Ovary (tissue), 9 donors: ENCODE results near the gene OR10D3. TPM values are rescaled to one million over a fixed set of nuclear protein-coding genes. Genes with fewer than 3 reads are reported as not detected.
"Not testable (repeated sequence)": the region's sequence is repeated elsewhere in the genome, so short reads cannot be mapped to it uniquely, and the experiment has no call there.

Experiments used
- DNase-seq, 5 donors: peaks; one replicate each; pipeline ENCODE4 v3.0.0-alpha.2; 2019 to 2020
- H3K27ac ChIP-seq, 2 donors: fragments of 200-600 bp; one replicate each; pipeline versions ENCODE4 v1.5.1 to v1.8.0; 2019 to 2022
- H3K27me3 ChIP-seq: fragments of 200-600 bp; one replicate; pipeline ENCODE4 v1.8.0; 2022
- H3K36me3 ChIP-seq: fragments of 200-600 bp; sonication (generic); one replicate; pipeline ENCODE4 v1.5.1; 2019
- H3K4me1 ChIP-seq: one replicate; pipeline ENCODE4 v1.8.1; 2013; ENCODE audit warnings: mild to moderate bottlenecking, moderate library complexity; ENCODE audit not compliant: insufficient read depth
- H3K4me3 ChIP-seq: fragments of 200-600 bp; sonication (generic); one replicate; pipeline ENCODE4 v1.5.1; 2017
- H3K9me3 ChIP-seq, 2 donors: fragments of 200-600 bp in 1 of 2; sonication (generic) in 1 of 2; one replicate each; pipeline versions ENCODE4 v1.5.1 to v1.8.1; 2013 to 2019; ENCODE audit warnings: mild to moderate bottlenecking in 1 of 2, moderate library complexity in 1 of 2
- EP300 ChIP-seq: sonication (generic); formaldehyde crosslinking; IDR thresholded peaks from one replicate; pipeline ENCODE4 v1.6.1; 2017; ENCODE audit warnings: antibody characterized with exemption
- POLR2A ChIP-seq: fragments of 450-650 bp; IDR thresholded peaks from one replicate; pipeline ENCODE4 v1.6.1; 2017; ENCODE audit warnings: antibody characterized with exemption, mild to moderate bottlenecking, moderate library complexity
- WGBS, 3 donors: extraction: QIAGEN DNeasy Blood & Tissue Kit in 1 of 3; methylation state at CpG; one replicate each; pipeline versions ENCODE4 v1.1.5 to v1.1.7; 2013 to 2017; 5-methylcytosine and 5-hydroxymethylcytosine counted together
- intact Hi-C, 4 donors: fragments of 100-400 bp; cut with DNase I; formaldehyde crosslinking; loops; one replicate each; pipeline versions ENCODE4 v1.11.0 to v1.15.1; 2022 to 2023
- polyA plus RNA-seq, 2 donors: library from polyadenylated mRNA; stranded (reverse); fragments of 200-250 nt in 1 of 2; fragments of 350-450 nt in 1 of 2; fragmentation: Illumina TruSeq in 1 of 2; extraction: RNeasy Lipid Tissue Mini Kit (QIAGEN cat#74804) in 1 of 2; gene quantifications; one replicate each; pipeline ENCODE4 v1.2.3, GENCODE V29; 2013 to 2014
- total RNA-seq, 7 donors: library from RNA; depleted of rRNA in 2 of 7; stranded (reverse); fragments of >200 nt in 2 of 7; fragmentation: NEBNext Ultra II Directional in 3 of 7; extraction: Animal tissue kit (Norgen Biotek cat#: 25700) in 3 of 7; gene quantifications; one replicate each; pipeline versions ENCODE4 v1.1.0 to v1.2.4, GENCODE V29; 2016 to 2023
- TF ChIP-seq, protein P1 (sequence below), 3 donors: fragments of 450-650 bp in 2 of 3; fragments of 200-600 bp in 1 of 3; IDR thresholded peaks; one replicate each; pipeline versions ENCODE4 v1.5.1 to v1.8.0; 2016 to 2022; ENCODE audit warnings: antibody characterized with exemption in 3 of 3, mild to moderate bottlenecking in 1 of 3
- donor health status: DM: no; HTN: no; CAD: no; lungs with moderate emphysema.
- donor health status: DM: no; HTN: no; CAD: no.
- donor health status: Bipolar disorder and iron deficiency.
- donor health status: DM: yes; HTN: yes; CAD: no.
- donor health status: DM: no; HTN: no; CAD: no.
- donor health status: DM: yes; HTN: yes; CAD: no.

Gene OR10D3
- total and polyA plus RNA-seq, 9 donors, result not detected

DNA sequence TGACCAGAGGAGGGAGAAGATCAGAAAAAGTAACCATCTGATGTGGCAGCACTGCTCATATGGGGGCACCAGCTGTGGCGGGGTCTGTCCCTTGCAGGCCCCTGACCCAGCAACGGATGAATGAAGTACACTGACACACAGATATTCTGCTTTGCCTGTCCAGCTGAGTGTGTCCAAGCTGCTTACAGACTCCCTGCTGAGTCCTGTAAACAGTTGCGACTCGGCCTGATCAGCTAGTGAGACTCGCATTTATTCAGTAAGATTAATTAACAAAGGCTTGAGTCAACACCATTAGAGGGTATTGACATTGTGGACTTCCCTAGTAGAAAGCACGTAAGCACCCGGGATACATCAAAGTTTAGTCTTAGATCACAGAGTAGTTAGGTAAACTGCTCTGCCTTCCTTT is 15.3 kb upstream of the OR10D3 start:
- DNase-seq, result no peak
- no peaks in the 10 kb centered on the region for H3K36me3 ChIP-seq
- no peaks in the 10 kb centered on the region for H3K4me1 ChIP-seq
- intact Hi-C loops, result loop anchor here in 1 of 4 donors (10.0 kb wide), 1 partner anchor 1647 kb away; no protein-coding TSS in a partner anchor
- 39 to 49% (median 47%) methylated on average over 7 of the region's 7 CpGs for WGBS, 3 donors
- no peak overlapping the region for H3K4me3 ChIP-seq
- H3K27me3 ChIP-seq, result no peaks in the 10 kb centered on the region
- TF ChIP-seq EP300 (no peak), POLR2A (no peak)
- TF ChIP-seq, protein P1, sequence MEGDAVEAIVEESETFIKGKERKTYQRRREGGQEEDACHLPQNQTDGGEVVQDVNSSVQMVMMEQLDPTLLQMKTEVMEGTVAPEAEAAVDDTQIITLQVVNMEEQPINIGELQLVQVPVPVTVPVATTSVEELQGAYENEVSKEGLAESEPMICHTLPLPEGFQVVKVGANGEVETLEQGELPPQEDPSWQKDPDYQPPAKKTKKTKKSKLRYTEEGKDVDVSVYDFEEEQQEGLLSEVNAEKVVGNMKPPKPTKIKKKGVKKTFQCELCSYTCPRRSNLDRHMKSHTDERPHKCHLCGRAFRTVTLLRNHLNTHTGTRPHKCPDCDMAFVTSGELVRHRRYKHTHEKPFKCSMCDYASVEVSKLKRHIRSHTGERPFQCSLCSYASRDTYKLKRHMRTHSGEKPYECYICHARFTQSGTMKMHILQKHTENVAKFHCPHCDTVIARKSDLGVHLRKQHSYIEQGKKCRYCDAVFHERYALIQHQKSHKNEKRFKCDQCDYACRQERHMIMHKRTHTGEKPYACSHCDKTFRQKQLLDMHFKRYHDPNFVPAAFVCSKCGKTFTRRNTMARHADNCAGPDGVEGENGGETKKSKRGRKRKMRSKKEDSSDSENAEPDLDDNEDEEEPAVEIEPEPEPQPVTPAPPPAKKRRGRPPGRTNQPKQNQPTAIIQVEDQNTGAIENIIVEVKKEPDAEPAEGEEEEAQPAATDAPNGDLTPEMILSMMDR (IDR thresholded peaks at IDR 0.05), result no peak
- H3K27ac ChIP-seq, result no peak overlapping the region
- H3K9me3 ChIP-seq, result no peaks in the 10 kb centered on the region

GRCh38 chr11:124168796-124169195 is 14.3 kb upstream of the OR10D3 start:
- Histone ChIP-seq H3K36me3 (no peaks in the 10 kb centered on the region), H3K4me1 (no peaks in the 10 kb centered on the region), H3K27ac (no peak overlapping the region), H3K27me3 (no peaks in the 10 kb centered on the region), H3K9me3 (no peaks in the 10 kb centered on the region), H3K4me3 (no peak overlapping the region)
- no peak for TF ChIP-seq EP300
- TF ChIP-seq, protein P1 (IDR thresholded peaks at IDR 0.05), result no peak
- no peak for TF ChIP-seq POLR2A
- DNase-seq, result no peak
- intact Hi-C loops, result loop anchor here in 1 of 4 donors (10.0 kb wide), 1 partner anchor 1646 kb away; no protein-coding TSS in a partner anchor

- H3K4me3 ChIP-seq, H3K27me3 ChIP-seq, DNase-seq, H3K27ac ChIP-seq, H3K4me1 ChIP-seq, H3K36me3 ChIP-seq, intact Hi-C loops, H3K9me3 ChIP-seq: not testable (repeated sequence)
- 66 to 89% (median 89%) methylated on average over 2 to 12 of the region's 12 CpGs for WGBS, 3 donors
These were observed 12.8 kb upstream of the OR10D3 start for GRCh38 chr11:124170315-124170714.

DNA sequence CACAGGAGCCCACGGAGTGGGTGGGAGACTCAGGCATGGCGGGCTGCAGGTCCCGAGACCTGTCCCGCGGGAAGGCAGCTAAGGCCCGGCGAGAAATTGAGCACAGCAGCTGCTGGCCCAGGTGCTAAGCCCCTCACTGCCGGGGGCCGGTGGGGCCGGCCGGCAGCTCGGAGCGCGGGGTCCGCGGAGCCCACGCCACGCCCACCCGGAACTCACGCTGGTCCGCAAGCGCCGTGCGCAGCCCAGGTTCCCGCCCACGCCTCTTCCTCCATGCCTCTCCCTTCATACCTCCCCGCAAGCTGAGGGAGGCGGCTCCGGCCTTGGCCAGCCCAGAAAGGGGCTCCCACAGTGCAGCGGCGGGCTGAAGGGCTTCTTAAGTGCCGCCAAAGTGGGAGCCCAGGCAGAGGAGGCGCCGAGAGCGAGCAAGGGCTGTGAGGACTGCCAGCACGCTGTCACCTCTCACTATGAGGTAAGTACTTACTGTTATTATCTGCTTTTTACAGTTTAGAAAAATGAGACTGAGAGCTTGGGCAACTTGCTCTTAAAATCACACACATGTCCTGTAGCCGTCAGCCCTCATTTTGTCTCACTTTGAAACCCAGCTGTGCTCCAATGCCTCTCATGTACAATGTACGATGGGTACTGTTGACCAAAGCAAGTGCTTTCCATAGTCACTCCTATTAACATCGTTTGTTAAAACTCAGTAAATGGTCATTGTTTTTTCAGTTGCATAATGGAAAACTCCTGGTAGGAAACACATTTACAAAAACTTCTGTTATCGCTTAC is 12.2 kb upstream of the OR10D3 start:
- no peak for DNase-seq
- 91 to 94% (median 91%) methylated on average over 27 to 39 of the region's 40 CpGs for WGBS, 3 donors
- H3K36me3 ChIP-seq, result no peaks in the 10 kb centered on the region
- H3K27me3 ChIP-seq, result no peaks in the 10 kb centered on the region
- no peaks in the 10 kb centered on the region for H3K4me1 ChIP-seq
- H3K9me3 ChIP-seq, result no peaks in the 10 kb centered on the region
- H3K4me3 ChIP-seq, result no peak overlapping the region
- no peak overlapping the region for H3K27ac ChIP-seq
- intact Hi-C loops, result no loop called here
- TF ChIP-seq, protein P1 (IDR thresholded peaks at IDR 0.05), result no peak

- no peaks in the 10 kb centered on the region for H3K9me3 ChIP-seq
- H3K27ac ChIP-seq, result no peak overlapping the region
- no peaks in the 10 kb centered on the region for H3K36me3 ChIP-seq
- no peaks in the 10 kb centered on the region for H3K27me3 ChIP-seq
- no peak overlapping the region for H3K4me3 ChIP-seq
- TF ChIP-seq POLR2A, result no peak
- TF ChIP-seq EP300, result no peak
- TF ChIP-seq, protein P1 (IDR thresholded peaks at IDR 0.05), result no peak
- DNase-seq, result no peak
- intact Hi-C loops, result no loop called here
- 71 to 78% (median 74%) methylated on average over 6 of the region's 6 CpGs for WGBS, 3 donors
- H3K4me1 ChIP-seq, result no peaks in the 10 kb centered on the region
These were observed 11.0 kb upstream of the OR10D3 start for GRCh38 chr11:124172101-124172500.
